RPMI8226 (cell line): ENCODE measurements around the gene SPSB1.

Source experiments
- DNase-seq: peaks from one replicate; pipeline ENCODE4 v3.0.0-alpha.2; 2015

SPSB1 gene

DNA sequence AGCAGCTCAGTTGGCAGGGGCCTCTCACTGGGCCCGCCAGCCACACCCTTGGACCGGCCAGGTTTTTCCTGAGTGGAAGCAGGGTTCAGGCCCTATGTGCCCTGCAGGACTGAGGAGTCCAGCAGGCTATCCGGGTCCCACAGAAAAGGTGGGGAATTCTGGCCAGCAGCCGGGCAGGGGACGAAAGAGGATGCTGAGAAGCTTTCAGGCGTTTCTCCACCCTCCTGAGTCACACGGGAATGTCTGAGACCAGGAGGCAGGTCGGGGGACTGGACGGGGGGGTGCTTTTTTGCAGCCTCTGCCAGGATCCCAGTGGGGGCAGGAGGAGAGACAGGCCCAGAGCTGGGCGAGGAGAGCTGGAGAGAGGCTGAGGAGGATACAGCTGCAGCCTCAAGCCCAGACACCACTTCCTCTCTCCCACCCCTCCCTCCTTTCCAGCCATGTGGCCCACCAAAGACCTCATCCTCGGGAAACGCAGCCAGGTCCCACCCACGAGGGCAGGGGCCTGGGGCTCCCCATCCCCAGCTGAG is 105.4 kb downstream of the SPSB1 start:
- DNase-seq: no peak

- peak; percentile 27 for DNase-seq
Measured at GRCh38 chr1:9399510-9400424, 107.1 kb downstream of the SPSB1 start.

GRCh38 chr1:9400425-9401079 is 107.9 kb downstream of the SPSB1 start:
- peak; percentile 61 for DNase-seq

GRCh38 chr1:9401080-9401453 is 108.4 kb downstream of the SPSB1 start:
- no peak for DNase-seq

DNA sequence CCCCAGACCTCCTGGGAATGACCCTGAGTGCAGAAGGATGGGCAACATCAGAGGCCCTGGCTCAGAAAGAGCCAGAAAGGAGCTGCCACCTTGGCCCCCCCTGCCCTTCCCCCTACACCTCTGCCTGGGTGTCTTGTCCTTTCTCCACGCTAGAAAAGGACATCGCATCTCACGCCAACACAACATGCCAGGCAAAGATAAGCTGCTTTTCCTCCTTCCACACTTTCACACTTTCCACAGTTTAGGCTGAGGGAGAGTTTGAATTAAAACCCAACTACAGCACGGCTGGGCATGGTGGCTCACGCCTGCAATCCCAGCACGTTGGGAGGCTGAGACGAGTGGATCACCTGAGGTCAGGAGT is 109.5 kb downstream of the SPSB1 start:
- DNase-seq: no peak

DNA sequence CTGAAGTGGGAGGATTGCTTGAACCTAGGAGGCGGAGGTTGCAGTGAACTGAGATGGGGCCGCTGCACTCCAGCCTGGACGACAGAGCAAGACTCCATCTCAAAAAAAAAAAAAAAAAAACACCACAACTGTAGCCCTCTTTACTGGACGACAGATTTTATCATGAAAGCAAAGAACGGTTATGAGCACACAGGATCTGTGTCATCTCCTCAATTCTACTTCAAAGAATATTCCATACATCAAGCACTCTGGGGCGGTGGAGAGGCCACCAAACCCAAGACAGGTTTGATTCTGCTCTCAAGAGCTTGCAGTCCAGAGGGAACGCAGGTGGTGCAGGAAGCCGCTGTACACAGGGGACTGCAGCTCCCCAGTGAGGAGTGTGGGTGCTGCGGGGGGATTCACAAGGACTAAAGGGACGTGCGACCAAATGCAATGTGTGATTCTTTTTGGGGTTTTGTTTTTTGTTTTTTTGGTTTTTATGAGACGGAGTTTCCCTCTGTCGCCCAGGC is 110.1 kb downstream of the SPSB1 start:
- no peak for DNase-seq

DNA sequence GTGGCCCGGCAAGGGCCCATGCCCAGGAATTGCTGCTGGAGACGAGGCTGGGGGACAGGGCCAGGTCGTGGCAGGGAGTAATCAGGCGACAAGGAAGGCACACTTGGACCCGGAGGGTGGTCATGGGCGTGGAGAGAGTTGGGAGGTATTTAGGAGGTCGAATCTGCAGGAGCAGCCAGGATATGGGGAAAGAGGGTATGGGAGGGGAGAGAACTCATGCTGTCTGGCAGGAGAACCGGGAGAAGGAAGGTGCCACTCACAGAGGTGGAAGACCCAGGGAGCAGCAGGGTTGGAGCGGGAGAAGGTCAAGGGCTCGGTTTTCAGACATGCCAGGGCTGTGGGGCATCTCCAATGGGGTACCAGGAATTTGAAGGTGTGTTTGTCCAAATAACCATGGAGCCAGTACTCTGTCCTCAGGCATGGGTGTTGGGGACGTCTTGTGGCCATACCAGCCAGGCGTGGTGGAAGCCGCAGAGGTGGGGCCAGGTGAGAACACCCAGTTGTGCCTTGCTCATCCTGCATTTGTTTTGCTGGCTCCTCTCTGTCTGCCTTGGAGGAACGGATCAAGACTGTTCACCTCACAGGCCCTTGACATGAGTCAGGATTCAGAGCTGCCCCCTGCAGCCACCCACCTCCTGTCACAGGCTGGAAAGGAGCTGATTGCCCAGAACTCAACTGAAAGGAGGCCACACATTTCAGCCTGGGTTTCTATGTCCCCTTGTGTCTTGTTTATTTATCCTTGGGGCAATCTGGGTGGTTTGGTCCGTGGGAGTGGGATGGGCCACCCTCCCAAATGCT is 111.6 kb downstream of the SPSB1 start:
- DNase-seq: no peak

- DNase-seq: no peak
Measured at GRCh38 chr1:9406111-9406510, 113.4 kb downstream of the SPSB1 start.

- peak; percentile 48 for DNase-seq
Measured at GRCh38 chr1:9410737-9411297, 118.1 kb downstream of the SPSB1 start.

- DNase-seq: peak; percentile 96
Measured at GRCh38 chr1:9413071-9413876, 120.6 kb downstream of the SPSB1 start.

DNA sequence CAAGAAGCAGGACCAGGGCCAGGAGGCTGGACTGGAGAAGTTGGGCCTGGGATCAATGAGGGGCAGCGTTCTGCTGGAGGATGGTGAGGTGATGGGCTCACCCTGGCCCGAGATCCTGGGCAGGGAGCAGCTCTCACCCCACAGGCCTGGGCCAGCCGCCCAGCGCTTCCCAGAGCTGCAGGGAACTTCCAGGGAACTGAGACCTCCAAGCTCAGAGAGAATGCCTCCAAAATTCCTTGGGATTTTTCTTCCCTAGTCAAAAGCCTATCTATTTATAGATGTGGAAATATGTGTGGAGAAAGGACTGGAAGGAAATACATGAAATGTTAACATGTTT is 121.2 kb downstream of the SPSB1 start:
- DNase-seq: no peak

DNA sequence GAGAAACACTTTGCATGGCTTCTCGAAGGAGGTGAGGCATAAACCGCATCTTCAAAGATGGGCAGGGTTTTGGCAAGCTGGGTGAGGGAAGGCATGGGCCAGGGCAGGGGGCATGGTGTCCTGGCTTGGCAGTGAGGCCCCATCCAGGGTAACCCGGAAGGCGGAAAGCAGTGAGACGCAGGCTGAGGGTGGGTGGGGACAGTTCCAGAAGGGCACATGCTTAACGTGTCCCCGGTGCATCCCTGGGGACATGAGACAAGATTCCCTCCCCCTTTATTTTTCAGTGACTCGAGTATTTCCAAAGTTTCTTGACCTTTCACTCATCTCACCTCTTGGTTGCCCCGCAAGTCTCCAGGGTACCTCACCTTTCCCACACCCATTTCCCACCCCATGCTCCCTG is 123.8 kb downstream of the SPSB1 start:
- no peak for DNase-seq

DNA sequence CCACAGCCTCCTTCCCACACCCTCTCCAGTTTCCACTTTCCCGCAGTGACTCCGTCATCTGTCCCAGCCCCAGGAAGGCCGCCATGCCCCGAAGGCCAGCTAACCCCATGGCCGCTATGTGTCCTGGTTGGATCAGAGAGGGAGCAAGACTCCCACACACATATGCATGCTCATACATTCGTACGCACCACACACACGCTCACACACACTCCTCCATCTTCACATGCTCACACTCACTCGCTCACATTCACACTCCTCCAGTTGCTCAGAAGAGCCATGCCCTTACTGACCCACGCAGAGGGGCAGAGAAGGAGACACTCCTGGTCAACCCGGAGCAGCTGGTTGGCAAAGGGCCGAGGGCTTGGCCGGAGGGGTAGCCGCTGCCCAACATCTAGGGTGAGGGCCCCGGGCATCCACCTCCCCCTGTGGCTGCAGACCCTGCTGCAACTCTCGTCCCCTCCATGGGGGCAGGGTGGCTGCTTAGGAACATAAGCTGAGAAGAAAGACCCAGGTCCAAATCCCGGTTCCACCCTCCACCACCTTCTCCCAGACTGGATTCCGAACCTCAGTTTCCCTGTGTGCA is 124.3 kb downstream of the SPSB1 start:
- DNase-seq: no peak

- no peak for DNase-seq
Measured at GRCh38 chr1:9417695-9418094, 125.0 kb downstream of the SPSB1 start.

- DNase-seq: peak; percentile 96
Measured at GRCh38 chr1:9418851-9419250, 126.2 kb downstream of the SPSB1 start.
